Measurements from ENCODE around the gene OVOL1.
"Not testable (repeated sequence)": the region's sequence is repeated elsewhere in the genome, so short reads cannot be mapped to it uniquely, and the experiment has no call there.

OVOL1 gene

DNA sequence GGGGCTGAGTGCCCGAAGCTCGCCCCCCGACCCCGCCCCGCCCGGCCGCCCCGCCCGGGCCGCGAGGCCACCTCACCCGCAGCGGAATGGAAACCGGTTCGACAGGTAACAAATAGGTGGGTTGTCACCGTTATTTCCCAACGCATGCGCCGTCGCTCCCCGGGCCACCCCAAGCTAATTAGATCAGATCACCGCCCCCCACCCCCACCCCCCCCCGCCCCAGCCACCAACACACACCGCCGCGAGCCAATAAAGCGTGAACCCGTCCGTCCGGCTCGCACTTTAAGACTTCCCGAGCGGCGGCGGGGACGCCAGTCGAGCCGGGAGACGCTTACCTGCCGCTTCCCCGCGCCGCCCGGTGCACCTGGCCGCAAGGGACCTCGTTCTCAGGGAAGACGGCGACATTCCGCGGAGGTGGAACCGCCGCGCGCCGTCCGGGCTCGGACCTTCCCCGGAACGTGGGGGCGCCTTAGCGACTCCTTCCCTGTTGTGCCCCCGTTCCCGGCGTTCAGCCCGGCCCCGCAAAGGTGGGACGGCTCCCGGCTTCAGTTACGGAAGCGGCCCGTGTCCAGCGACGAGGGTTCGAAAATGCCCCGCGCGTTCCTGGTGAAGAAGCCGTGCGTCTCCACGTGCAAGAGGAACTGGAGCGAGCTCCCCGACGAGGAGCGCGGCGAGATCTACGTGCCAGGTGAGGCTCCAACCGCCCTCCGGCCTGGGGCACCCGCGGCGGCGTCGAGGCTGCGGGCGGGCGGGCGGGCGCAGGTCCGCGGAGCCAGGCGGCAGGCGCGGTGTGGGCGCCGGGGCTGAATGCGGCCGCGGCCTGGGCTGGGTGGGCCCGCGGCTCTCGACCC is at the start of gene OVOL1:
TSS of gene OVOL1 (plus strand) at position 278 of the 851 bp plus-strand sequence. CDS start at position 589, 311 bp downstream.
- in situ Hi-C loops (cut with HindIII; ENCODE audit: low sequenced_read_pairs) = no loop called here

DNA sequence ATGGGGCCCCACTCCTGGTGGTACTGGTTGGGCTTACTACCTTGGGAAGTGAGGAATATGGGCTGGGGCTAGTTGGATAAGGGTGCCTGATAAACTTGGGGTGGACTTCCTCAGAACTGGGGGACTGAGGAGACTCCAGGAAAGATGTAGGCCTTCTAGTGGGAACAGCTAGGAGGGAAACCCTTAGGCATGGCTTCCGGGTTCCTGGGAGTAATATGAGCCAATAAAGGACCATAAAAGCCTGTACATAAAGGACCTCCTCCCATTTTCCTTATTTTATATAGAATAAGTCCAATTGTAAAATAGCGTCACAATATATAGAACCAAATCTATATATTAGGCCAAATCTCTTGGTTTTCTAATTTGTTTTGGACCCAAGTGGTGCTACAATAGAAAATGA is 47.8 kb upstream of the OVOL1 start:
- in situ Hi-C loops (cut with HindIII; ENCODE audit: low sequenced_read_pairs) = no loop called here

DNA sequence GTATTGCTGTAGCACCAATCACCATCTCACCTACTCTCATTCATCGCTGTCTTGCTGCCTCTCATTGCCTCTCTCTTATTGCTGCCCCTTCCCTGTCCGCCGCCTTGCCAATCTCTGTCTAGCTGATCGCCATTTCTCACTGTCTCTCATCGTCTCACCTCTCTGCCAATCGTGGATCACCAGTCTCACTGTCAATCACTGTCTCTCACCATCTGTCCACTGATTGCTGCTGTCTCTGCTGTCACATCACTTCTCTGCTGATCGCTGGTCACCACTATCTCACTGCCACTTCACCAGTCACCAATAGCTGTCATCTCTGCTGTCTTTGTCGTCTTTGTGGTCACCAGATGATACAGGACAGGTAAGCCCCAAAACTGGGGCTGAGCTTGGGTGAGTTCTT is 45.7 kb upstream of the OVOL1 start:
- in situ Hi-C loops (cut with HindIII; ENCODE audit: low sequenced_read_pairs) = no loop called here

DNA sequence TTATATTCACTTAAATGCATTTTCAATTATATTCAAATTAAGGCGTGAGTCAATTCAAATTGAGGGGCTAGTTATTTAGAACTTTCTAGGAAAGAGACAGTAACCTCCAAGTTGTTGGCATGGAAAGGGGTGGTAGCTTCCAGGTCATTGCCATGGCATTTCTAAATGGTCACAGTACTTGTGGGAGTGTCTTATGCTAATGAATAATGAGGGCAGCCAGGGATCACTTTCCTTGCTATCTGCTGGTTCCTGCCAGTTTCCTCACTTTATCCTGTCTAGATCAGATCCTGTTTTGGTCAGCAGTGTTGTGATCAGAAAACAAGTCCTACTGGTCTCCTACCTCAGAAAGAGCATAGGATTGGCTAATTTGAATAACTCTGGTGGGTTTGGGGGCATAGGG is 44.5 kb upstream of the OVOL1 start:
- in situ Hi-C loops (cut with HindIII; ENCODE audit: low sequenced_read_pairs) = no loop called here

GRCh38 chr11:65743681-65744025 is 43.2 kb upstream of the OVOL1 start:
- in situ Hi-C loops (cut with HindIII; ENCODE audit: low sequenced_read_pairs) = no loop called here

- in situ Hi-C loops (cut with HindIII; ENCODE audit: low sequenced_read_pairs) = no loop called here
Observed at GRCh38 chr11:65744026-65744698, 42.7 kb upstream of the OVOL1 start.

- in situ Hi-C loops (cut with HindIII; ENCODE audit: low sequenced_read_pairs) = no loop called here
Observed at GRCh38 chr11:65744699-65745042, 42.2 kb upstream of the OVOL1 start.

- in situ Hi-C loops (cut with HindIII; ENCODE audit: low sequenced_read_pairs) = no loop called here
Observed at GRCh38 chr11:65745049-65745448, 41.8 kb upstream of the OVOL1 start.

DNA sequence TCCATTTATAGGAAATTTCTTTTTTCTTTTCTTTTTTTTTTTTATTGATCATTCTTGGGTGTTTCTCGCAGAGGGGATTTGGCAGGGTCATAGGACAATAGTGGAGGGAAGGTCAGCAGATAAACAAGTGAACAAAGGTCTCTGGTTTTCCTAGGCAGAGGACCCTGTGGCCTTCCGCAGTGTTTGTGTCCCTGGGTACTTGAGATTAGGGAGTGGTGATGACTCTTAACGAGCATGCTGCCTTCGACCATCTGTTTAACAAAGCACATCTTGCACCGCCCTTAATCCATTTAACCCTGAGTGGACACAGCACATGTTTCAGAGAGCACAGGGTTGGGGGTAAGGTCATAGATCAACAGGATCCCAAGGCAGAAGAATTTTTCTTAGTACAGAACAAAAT is 24.7 kb upstream of the OVOL1 start:
- in situ Hi-C loops (cut with HindIII; ENCODE audit: low sequenced_read_pairs) = loop anchor here (5.0 kb wide), 1 partner anchor 50 kb away; no protein-coding TSS in a partner anchor

DNA sequence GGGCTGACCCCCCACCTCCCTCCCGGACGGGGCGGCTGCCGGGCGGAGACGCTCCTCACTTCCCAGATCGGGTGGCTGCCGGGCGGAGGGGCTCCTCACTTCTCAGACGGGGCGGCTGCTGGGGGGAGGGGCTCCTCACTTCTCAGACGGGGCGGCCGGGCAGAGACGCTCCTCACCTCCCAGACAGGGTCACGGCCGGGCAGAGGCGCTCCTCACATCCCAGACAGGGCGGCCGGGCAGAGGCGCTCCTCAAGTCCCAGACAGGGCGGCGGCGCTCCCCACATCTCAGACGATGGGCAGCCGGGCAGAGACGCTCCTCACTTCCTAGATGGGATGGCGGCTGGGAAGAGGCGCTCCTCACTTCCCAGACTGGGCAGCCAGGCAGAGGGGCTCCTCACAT is 24.0 kb upstream of the OVOL1 start:
- in situ Hi-C loops (cut with HindIII; ENCODE audit: low sequenced_read_pairs) = loop anchor here (5.0 kb wide), 1 partner anchor 49 kb away; no protein-coding TSS in a partner anchor

- in situ Hi-C loops (cut with HindIII; ENCODE audit: low sequenced_read_pairs) = loop anchor here (5.0 kb wide), 1 partner anchor 48 kb away; no protein-coding TSS in a partner anchor
Observed at GRCh38 chr11:65764434-65764833, 22.4 kb upstream of the OVOL1 start.

DNA sequence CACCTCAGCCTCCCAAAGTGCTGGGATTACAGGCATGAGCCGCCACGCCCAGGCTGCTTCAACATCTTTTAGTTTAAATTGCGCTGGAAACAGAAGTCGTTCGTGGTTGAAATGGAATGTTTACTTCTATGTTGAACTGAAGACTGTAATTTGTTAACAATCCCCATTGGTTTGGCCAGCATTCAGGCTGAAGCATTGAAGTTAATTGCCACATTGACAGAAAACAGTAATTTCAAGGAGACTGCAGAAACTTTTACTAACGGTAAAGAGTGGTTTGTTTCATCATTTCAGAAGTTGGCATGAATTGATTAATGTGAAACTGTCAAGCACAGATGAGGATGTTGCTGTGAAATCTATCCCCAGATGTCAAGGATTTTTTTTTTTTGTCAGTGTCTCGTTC is 20.3 kb upstream of the OVOL1 start:
- in situ Hi-C loops (cut with HindIII; ENCODE audit: low sequenced_read_pairs) = no loop called here

- in situ Hi-C loops (cut with HindIII; ENCODE audit: low sequenced_read_pairs) = no loop called here
Observed at GRCh38 chr11:65767406-65767805, 19.5 kb upstream of the OVOL1 start.

GRCh38 chr11:65767806-65768205 is 19.1 kb upstream of the OVOL1 start:
- in situ Hi-C loops (cut with HindIII; ENCODE audit: low sequenced_read_pairs) = not testable (repeated sequence)

DNA sequence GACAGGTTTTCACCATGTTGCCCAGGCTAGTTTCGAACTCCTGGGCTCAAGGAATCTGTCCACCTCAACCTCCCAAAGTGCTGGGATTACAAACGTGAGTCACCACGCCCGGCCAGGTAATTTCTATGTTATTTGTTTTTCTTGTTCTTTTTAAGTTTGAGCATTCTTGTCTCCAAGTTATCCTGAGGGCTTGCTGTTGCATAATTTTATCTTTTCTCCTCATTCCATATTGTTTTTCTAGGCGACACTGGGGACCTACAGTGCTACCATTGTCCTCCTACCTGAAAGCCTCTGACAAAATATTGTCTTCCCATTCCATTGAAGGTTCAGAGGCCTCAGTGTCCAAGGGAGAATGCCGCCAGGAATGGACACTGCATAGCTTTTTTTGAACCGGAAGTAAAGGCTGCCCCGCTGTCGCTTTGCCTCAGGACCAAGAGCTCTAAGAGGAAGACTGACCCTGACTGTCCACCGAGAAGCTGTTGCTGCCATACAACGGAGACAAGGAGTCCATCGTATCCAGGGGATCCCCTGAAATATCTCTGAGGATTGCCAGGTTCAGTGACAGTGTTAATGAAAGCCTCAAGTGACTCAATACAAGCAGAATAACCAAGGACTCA is 15.8 kb upstream of the OVOL1 start:
- in situ Hi-C loops (cut with HindIII; ENCODE audit: low sequenced_read_pairs) = loop anchor here (5.0 kb wide), 1 partner anchor 71 kb away; no protein-coding TSS in a partner anchor

- in situ Hi-C loops (cut with HindIII; ENCODE audit: low sequenced_read_pairs) = loop anchor here (5.0 kb wide), 1 partner anchor 71 kb away; no protein-coding TSS in a partner anchor
Observed at GRCh38 chr11:65771589-65772112, 15.2 kb upstream of the OVOL1 start.

- in situ Hi-C loops (cut with HindIII; ENCODE audit: low sequenced_read_pairs) = loop anchor here (5.0 kb wide), 1 partner anchor 68 kb away; no protein-coding TSS in a partner anchor
Observed at GRCh38 chr11:65773784-65774411, 13.0 kb upstream of the OVOL1 start.

GRCh38 chr11:65774525-65775306 is 12.1 kb upstream of the OVOL1 start:
- in situ Hi-C loops (cut with HindIII; ENCODE audit: low sequenced_read_pairs) = loop anchor here (5.0 kb wide), 1 partner anchor 68 kb away; no protein-coding TSS in a partner anchor

GRCh38 chr11:65776196-65776595 is 10.7 kb upstream of the OVOL1 start:
- in situ Hi-C loops (cut with HindIII; ENCODE audit: low sequenced_read_pairs) = no loop called here

GRCh38 chr11:65776710-65777141 is 10.1 kb upstream of the OVOL1 start:
- in situ Hi-C loops (cut with HindIII; ENCODE audit: low sequenced_read_pairs) = no loop called here
